CD4-positive, alpha-beta T cell treated with Interferon gamma for 1 hour (primary cell): ENCODE data around the gene SPAM1.
"Not testable (repeated sequence)": the region's sequence is repeated elsewhere in the genome, so short reads cannot be mapped to it uniquely, and the experiment has no call there.

Experiments used
- DNase-seq: peaks from one replicate; pipeline ENCODE4 v3.0.0-alpha.2; 2020

Gene SPAM1

DNA sequence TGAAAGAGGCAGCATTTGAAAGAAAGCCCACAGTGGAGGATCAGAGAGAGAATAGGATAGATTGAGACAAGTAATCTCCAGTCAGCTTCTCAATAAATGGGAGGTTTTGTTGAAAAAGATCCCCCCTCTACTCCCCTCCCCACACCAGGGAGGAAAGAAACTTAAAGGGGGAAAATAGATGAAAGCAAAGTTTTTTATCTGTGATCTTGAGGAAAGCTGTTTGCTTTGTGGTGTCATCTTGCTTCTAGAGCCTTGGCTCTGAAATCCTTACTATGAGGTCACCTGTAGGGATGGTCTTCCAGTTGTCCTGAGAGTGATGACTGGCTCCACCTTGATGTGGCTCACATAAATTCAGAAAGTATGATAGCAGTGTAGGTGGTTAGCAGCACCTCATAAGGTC lies at the start of gene SPAM1:
SPAM1 (plus strand) TSS at position 301 of the 400 bp plus-strand sequence. CDS start 28,330 bp downstream, outside the sequence.
- DNase-seq = no peak

DNA sequence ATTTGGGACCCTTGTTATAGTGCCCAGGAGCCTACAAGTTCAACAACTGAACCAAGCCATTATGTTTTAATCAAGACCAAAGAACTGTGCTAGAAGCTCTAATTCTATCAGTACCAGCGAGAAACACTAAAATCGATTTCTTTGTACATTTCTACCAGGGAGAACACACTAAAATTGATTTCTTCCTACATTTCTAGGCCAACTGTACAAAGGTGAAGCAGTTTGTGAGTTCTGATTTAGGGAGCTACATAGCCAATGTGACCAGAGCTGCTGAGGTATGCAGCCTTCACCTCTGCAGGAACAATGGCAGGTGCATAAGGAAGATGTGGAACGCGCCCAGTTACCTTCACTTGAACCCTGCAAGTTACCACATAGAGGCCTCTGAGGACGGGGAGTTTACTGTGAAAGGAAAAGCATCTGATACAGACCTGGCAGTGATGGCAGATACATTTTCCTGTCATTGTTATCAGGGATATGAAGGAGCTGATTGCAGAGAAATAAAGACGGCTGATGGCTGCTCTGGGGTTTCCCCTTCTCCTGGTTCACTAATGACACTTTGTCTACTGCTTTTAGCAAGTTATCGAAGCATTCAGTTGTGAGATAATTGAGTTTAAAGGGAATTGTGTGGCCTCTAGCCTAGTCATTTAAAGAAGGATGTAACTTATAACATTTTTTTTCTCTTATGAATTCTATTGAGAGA lies 48.3 kb upstream of the SPAM1 start:
- no peak for DNase-seq

DNA sequence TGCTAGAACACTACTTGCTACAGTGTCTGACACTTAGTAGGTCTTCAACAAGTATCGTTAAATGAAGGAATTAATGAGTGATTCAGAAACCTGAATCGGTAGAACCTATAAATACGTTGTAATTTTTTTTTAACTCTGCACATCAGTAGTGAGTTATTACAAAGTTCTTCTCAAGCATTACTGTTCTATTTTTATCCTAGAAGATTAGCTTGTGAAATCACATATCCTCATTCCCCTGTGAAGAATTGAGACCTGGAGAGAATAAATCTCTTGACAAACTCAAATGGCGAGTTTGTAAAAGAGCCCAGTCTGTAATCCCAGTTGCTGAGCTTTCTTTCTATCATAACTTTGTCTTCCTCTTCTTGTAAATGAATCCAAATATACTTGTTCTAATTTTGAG lies 45.4 kb upstream of the SPAM1 start:
- DNase-seq = no peak

DNA sequence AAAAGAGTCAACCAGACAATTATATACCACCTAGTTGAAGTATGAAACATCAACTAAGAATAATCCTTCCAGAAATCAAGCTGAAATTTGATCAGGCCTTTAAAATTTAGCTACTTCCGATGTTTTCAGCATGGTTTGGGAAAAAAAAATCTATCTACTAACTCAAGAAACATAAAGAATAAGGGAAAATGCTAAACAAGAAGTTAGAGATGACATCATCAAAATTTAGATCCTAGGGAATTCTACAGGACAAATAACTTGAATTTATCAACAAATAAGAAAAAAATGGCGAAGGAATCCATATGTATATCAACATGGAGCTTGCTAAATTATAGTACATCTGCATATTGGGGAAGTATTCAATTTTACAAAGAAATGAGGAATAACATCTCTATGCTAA lies 43.7 kb upstream of the SPAM1 start:
- no peak for DNase-seq

- DNase-seq = no peak
These were observed 41.9 kb upstream of the SPAM1 start for GRCh38 chr7:123883154-123883553.

- no peak for DNase-seq
These were observed 36.8 kb upstream of the SPAM1 start for GRCh38 chr7:123888192-123888591.

DNA sequence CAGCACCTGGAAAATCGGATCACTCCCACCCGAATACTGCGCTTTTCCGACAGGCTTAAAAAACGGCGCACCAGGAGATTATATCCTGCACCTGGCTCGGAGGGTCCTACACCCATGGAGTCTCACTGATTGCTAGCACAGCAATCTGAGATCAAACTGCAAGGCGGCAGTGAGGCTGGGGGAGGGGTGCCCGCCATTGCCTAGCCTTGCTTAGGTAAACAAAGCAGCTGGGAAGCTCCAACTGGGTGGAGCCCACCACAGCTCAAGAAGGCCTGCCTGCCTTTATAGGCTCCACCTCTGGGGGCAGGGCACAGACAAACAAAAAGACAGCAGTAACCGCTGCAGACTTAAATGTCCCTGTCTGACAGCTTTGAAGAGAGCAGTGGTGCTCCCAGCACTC lies 30.3 kb upstream of the SPAM1 start:
- DNase-seq = not testable (repeated sequence)

DNA sequence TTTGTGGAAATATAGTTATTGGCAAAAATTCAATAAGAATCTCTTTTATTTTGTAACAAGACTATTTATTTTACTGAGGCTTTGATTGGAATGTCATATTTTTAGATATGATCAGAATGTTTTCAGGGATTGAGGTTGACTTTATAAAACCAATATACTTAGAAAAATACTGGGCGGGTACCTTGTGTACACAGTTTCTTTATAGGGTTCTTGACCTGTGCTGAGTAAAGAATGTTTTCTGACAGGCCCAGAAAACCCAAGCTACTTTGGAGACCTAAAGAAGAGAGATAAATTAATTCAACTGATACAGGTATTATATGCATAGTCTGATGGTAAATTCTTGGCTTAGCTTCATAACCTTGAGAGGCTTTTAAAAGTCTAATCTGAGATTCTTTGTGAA lies 23.9 kb upstream of the SPAM1 start:
- no peak for DNase-seq

GRCh38 chr7:123905714-123906113 lies 19.3 kb upstream of the SPAM1 start:
- no peak for DNase-seq

GRCh38 chr7:123916240-123916724 lies 8.8 kb upstream of the SPAM1 start:
- DNase-seq = no peak

DNA sequence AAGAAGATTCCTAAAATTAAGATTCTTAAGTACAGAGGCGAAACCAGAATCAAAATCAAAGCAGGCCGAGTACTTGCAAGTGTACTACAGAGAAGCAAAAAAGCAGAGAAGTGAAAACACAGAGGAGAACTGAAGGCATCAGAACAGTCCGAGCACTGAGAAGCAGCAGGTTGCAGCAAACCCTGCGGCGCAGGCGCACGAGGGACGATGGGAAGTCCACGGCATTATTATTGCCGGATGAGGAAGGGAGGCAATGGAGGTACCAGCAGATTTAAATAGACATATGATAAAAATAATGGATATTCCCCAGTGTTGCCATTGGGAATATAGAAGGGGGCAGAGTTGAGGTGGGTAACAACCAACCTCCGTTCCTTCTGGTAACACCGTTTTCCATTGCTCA lies 7.2 kb upstream of the SPAM1 start:
- no peak for DNase-seq

DNA sequence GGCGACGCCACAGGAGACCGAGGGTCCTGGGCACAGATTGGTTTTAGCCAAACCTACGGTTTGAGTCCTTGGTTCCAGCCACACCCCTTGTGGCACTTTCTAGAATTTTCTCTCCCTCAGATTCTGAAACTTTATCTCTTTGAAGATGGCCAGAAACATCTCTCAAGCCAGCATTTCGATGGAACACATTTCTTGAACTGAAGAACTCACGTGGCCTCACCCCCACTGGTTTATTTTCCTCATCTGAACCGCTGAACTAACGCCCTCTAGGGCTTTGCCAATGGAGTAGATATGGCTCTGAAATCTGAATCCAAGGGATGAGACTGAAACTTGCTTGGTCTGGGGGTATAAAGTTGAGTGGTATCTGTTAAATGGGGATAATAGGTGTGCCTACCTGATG lies 6.7 kb upstream of the SPAM1 start:
- DNase-seq = no peak

DNA sequence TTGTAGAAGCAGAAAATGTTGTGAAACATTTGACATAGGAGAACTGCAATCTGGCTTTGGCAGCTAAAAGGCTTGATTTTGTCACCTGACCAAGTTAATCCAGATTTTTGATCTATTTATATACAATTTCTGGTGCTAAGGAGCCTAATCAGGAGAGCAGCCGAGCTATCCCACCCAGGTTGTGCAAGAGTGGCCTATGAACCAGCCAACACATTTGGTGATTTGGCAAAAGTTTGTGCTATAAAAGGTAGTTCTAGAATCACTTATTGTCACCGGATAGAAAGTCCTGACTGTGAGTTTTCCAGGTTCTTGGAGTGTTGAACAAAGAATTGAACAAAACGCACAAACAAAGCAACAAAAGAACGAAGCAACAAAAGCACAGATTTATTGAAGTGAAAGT lies 1.4 kb upstream of the SPAM1 start:
- DNase-seq = no peak

DNA sequence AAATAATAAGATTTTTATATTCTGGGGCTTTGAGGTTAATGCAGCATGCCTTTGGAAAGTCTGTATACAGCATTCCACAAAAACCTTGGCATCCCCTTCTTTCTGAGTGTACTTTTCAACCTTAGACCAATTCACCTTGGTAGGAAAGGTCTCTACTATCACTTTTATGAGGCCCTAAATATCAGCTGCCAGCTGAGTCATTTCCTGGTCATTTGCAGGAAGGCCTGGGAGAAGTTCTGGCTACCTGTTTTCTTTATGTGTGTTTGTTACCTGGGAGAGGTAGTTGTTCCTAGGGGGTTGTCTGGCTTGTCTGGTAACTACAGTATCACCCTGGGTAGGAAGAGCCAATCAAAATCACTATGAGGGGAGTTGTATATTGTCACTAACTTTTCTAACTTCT lies 4.1 kb downstream of the SPAM1 start:
- DNase-seq = no peak

- DNase-seq = no peak
These were observed 4.6 kb downstream of the SPAM1 start for GRCh38 chr7:123929655-123930054.

DNA sequence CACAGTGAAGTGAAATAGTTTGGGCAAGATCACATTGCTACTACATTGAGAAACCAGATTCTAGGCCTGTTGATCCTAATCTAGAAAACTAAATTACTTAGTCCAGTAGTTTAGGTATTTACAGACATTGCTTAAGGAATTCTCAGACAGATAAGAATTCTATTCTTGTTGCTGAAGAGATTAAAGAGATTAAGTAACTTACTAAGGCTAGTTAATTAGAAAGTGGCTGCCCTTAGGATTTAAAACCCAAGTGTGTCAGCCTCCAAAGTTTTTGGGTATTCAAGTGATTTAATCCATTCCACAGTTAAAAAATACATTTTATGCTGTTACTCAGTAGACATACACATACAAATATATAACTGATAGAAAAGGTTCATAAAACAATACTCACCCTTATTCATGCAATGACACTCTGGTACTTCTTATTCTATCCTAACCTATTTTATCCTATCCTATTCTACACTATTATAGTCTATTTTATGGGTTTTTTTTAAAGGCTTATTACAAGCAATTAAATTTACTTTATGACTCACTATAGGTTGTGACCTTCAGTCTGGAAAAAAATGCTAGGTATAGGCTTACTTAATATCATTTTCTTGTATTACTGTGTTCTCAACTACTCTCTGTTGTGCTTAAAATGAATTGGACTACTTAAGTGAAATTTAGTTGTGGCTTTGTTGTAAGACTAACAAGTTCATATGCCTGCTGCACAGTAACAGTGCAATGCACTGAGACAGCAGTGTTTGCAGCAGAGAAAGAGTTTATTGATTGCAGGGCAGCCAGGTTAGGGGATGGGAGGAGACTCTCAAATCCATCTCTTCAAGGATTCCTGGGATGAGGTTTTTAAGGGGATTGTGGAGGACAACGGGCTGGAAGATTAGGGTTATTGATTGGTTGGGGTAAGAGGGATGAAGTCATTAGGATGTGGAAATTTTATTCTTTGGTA lies 10.7 kb downstream of the SPAM1 start:
- DNase-seq = no peak

DNA sequence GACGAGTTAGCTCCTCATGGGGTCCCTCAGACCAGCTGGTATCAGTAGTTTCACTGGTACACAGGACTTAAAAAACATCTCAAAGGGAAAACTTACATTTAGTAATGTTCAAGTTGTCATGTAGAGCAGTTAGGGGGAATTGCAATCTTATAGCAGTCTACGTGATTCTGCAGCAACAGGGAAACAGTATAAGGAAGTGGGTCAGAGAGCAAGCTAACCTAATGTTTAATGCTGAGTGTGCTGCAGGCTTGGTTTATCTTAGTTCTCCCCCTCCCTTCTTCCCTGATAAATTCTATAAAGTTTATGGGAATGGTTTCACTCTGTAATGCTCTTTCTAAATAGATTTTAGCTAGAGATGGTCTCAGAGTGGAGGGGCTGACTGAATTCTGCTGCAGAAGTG lies 11.3 kb downstream of the SPAM1 start:
- DNase-seq = no peak

DNA sequence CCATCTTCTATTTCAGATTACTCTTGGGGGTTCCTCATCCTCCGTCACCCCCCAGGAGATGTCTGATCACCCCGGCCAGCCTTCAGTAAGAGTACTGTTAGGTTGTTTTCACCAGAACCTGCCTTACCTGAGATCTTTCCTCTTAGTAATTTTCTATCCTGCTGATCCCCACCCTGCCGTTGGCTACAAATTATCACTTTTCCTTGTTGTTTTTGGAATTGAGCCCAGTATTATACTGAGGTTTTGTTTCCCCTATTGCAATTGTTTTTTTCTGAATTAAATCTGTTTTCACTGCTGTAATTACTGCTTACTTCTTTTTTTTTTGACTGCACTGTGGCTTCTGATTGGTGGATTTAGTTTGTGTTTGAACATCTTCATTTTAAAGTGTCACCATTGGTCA lies 14.7 kb downstream of the SPAM1 start:
- DNase-seq = no peak

- no peak for DNase-seq
These were observed 16.5 kb downstream of the SPAM1 start for GRCh38 chr7:123941391-123942180.

DNA sequence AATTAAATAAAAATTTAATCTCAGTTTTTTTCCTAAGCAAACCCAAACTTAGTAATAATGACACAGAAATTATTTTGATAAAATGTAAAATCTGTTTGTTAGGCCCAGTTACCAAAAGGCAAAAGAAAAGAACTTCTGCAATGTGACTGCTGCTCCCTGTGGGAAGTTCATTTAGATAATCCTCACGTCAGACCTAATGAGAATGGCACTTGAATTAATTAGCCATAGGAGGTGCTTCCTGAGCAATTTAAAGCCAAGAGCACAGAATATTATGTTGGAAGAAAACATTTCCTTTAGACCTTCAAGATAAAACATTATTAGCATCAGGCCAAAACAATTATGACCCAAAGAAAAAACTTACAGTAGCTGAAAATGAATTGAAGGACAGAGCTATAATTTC lies 19.4 kb downstream of the SPAM1 start:
- no peak for DNase-seq

- DNase-seq = no peak
These were observed 20.9 kb downstream of the SPAM1 start for GRCh38 chr7:123945938-123946337.

- DNase-seq = no peak
These were observed 23.1 kb downstream of the SPAM1 start for GRCh38 chr7:123948136-123948535.

DNA sequence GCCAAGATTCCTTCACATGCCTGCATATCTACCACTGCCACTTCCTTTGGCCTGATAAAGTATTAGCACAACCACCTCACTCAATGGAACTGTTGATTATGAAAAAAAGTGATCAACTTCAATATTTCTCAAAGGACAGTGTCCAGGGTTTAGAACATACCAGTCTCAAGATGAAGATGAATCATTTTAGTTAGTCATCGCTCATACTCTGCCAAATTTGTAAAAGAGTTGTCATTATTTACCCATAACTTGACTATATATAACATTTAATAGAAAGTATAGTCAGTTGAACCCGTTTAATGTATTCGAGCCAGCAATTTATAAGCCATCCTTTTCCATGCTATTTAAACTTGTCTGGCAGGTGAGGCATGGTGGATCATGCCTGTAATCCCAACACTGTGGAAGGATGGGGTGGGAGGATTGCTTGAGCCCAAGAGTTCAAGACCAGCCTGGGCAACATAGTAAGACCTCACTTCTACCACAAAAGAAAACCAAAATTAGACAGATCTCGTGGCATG lies 33.2 kb downstream of the SPAM1 start:
- no peak for DNase-seq
